Prostate gland (tissue), 2 donors: ENCODE results near the gene PRRC2C. TPM values are rescaled to one million over a fixed set of nuclear protein-coding genes. Genes with fewer than 3 reads are reported as not detected.

Source experiments
- DNase-seq: peaks from one replicate; pipeline ENCODE4 v3.0.0-alpha.2; 2019; ENCODE audit warnings: low spot score
- H3K27ac ChIP-seq, 2 donors: fragments of 200-600 bp; sonication (generic); 2 replicates each; pipeline ENCODE4 v1.5.1; 2017 to 2019
- H3K27me3 ChIP-seq: fragments of 200-600 bp; sonication (generic); replicated peaks from 2 replicates; pipeline ENCODE4 v1.5.1; 2019; ENCODE audit not compliant: insufficient read depth
- H3K36me3 ChIP-seq, 2 donors: fragments of 200-600 bp; sonication (generic); 1 replicate in 1 of 2; 2 replicates in 1 of 2; pipeline versions ENCODE4 v1.5.1 to v1.8.1; 2017 to 2019
- H3K4me1 ChIP-seq: fragments of 200-600 bp; sonication (generic); replicated peaks from 2 replicates; pipeline ENCODE4 v1.5.1; 2019
- H3K4me3 ChIP-seq, 2 donors: fragments of 200-600 bp; sonication (generic); 2 replicates each; pipeline ENCODE4 v1.5.1; 2017 to 2019
- H3K9me3 ChIP-seq: fragments of 200-600 bp; sonication (generic); 2 replicates; pipeline ENCODE4 v1.5.1; 2017
- CTCF ChIP-seq, 4 experiments: fragments of 200-600 bp in 2 of 4; fragments of 450-650 bp in 2 of 4; sonication (generic) in 2 of 4; IDR thresholded peaks; 1 replicate in 3 of 4; 2 replicates in 1 of 4; pipeline ENCODE4 v1.5.1; 2016 to 2019; ENCODE audit warnings: antibody characterized with exemption in 4 of 4, mild to moderate bottlenecking in 2 of 4, moderate library complexity in 2 of 4
- POLR2A ChIP-seq: fragments of 450-650 bp; IDR thresholded peaks from one replicate; pipeline ENCODE4 v1.6.1; 2016; ENCODE audit warnings: antibody characterized with exemption, mild to moderate bottlenecking
- POLR2AphosphoS5 ChIP-seq: sonication (generic); formaldehyde crosslinking; IDR thresholded peaks from one replicate; pipeline ENCODE4 v1.6.1; 2017; ENCODE audit warnings: antibody characterized with exemption
- WGBS: methylation state at CpG from one replicate; pipeline ENCODE4 v1.1.5; 2018; 5-methylcytosine and 5-hydroxymethylcytosine counted together
- intact Hi-C: fragments of 100-400 bp; cut with DNase I; formaldehyde crosslinking; loops from one replicate; pipeline ENCODE4 v1.14.2; 2022
- small RNA-seq, 2 donors: library from RNA; depleted of rRNA; stranded (forward); fragments of <200 nt; gene quantifications; one replicate each; pipeline ENCODE3, GENCODE V24; 2016
- total RNA-seq, 2 donors: library from RNA; depleted of rRNA; stranded (reverse); fragments of >200 nt; gene quantifications; one replicate each; pipeline ENCODE4 v1.1.0, GENCODE V29; 2016

The PRRC2C gene
- total RNA-seq, 2 donors from 2014 or later: 70.1 to 115 TPM

GRCh38 chr1:171640225-171640624 is 154.9 kb downstream of the PRRC2C start:
- Histone ChIP-seq H3K4me3 (no peak overlapping the region), H3K27me3 (no peaks in the 10 kb centered on the region), H3K4me1 (peaks cover 3% of the 10 kb centered on the region), H3K36me3 (no peaks in the 10 kb centered on the region), H3K27ac (no peak overlapping the region), H3K9me3 (no peaks in the 10 kb centered on the region)
- intact Hi-C loops: loop anchor here (5.0 kb wide), 1 partner anchor 342 kb away; no protein-coding TSS in a partner anchor
- TF ChIP-seq CTCF (IDR thresholded peaks at IDR 0.05) (no peak), POLR2A (no peak), POLR2AphosphoS5 (no peak)
- DNase-seq: no peak
- 100% methylated on average over 1 of the region's 1 CpG for WGBS

GRCh38 chr1:171641076-171641864 is 155.9 kb downstream of the PRRC2C start:
- Histone ChIP-seq H3K4me3 (no peak overlapping the region), H3K9me3 (no peaks in the 10 kb centered on the region), H3K27ac (no peak overlapping the region), H3K27me3 (no peaks in the 10 kb centered on the region), H3K36me3 (no peaks in the 10 kb centered on the region), H3K4me1 (peaks cover 11% of the 10 kb centered on the region)
- intact Hi-C loops: loop anchor here (5.0 kb wide), 1 partner anchor 341 kb away; no protein-coding TSS in a partner anchor
- 52% methylated on average over 10 of the region's 10 CpGs for WGBS
- TF ChIP-seq CTCF (IDR thresholded peaks at IDR 0.05): no peak
- no peak for TF ChIP-seq POLR2A
- TF ChIP-seq POLR2AphosphoS5: no peak
- DNase-seq: no peak

- Histone ChIP-seq H3K4me1 (peaks cover 13% of the 10 kb centered on the region), H3K27me3 (no peaks in the 10 kb centered on the region), H3K9me3 (no peaks in the 10 kb centered on the region), H3K4me3 (no peak overlapping the region), H3K27ac (no peak overlapping the region), H3K36me3 (no peaks in the 10 kb centered on the region)
- intact Hi-C loops: loop anchor here (5.0 kb wide), 1 partner anchor 340 kb away; no protein-coding TSS in a partner anchor
- TF ChIP-seq POLR2AphosphoS5 (no peak), CTCF (IDR thresholded peaks at IDR 0.05) (no peak), POLR2A (no peak)
- DNase-seq: no peak
- WGBS: 87% methylated on average over 4 of the region's 4 CpGs
Observed at GRCh38 chr1:171642197-171642596, 156.9 kb downstream of the PRRC2C start.

Small RNA genes within 50 kb of the gene (small RNA-seq; reads per million reads assigned to genes)
- 0 reads per million in 2 donors for gene CYCSP53

Other genes starting within 250 kb of the PRRC2C start
- under 1 TPM in 1 of 2 donors, not detected in 1; 0.28 TPM for gene FMO1, start 237.0 kb upstream of the PRRC2C start, total RNA-seq
- 1 to 10 TPM; 6.7 to 7.1 TPM for gene FMO4, start 171.3 kb upstream of the PRRC2C start, total RNA-seq
- gene MYOCOS, start 136.7 kb downstream of the PRRC2C start, total RNA-seq: not detected
- 1 to 10 TPM; 3.7 to 5.7 TPM for gene MYOC, start 167.2 kb downstream of the PRRC2C start, total RNA-seq